B cell (primary cell): Measurements from ENCODE around the gene NAPB. TPM values are rescaled to one million over a fixed set of nuclear protein-coding genes. Genes with fewer than 3 reads are reported as not detected.

Source experiments
- ATAC-seq: fragments of 200-7000 bp; cut with Tn5 transposase; one replicate; pipeline ENCODE4 v1.10.0; 2021; ENCODE audit warnings: low read depth, mild to moderate bottlenecking, moderate number of reproducible peaks, moderate library complexity
- CTCF ChIA-PET: fragments of 350-600 bp; sonication (Branson Sonifier 250); formaldehyde crosslinking; loops from one replicate; lab custom pipeline; 2021; ENCODE audit warnings: antibody characterized with exemption, inconsistent platforms; lab: Charles Lee
- POLR2A ChIA-PET: fragments of 350-600 bp; sonication (Branson Sonifier 250); formaldehyde crosslinking; loops from one replicate; lab custom pipeline; 2021; ENCODE audit warnings: antibody characterized with exemption; lab: Charles Lee
- DNase-seq: peaks from one replicate; pipeline ENCODE4 v3.0.0; 2013
- H2AFZ ChIP-seq: 2 replicates; pipeline ENCODE4 v1.6.1; 2012; ENCODE audit warnings: mild to moderate bottlenecking, low read depth, low read length; ENCODE audit not compliant: insufficient read depth, poor library complexity, severe bottlenecking
- H3K27ac ChIP-seq, 2 donors: 1 replicate in 1 of 2; 2 replicates in 1 of 2; pipeline ENCODE4 v1.5.1; 2012 to 2013; ENCODE audit warnings: low read length in 2 of 2, mild to moderate bottlenecking in 2 of 2, moderate library complexity in 1 of 2
- H3K27me3 ChIP-seq, 4 experiments: fragments of 200-600 bp in 1 of 4; sonication (generic) in 1 of 4; replicated peaks in 1 of 4; 1 replicate in 2 of 4; 2 replicates in 2 of 4; pipeline versions ENCODE4 v1.6.1 to v1.7.0; 2013 to 2016; ENCODE audit warnings: low read length in 3 of 4, mild to moderate bottlenecking in 2 of 4, mixed read lengths in 1 of 4, moderate library complexity in 1 of 4; ENCODE audit not compliant: insufficient read depth in 4 of 4, control insufficient read depth in 3 of 4; ENCODE audit errors: control extremely low read depth in 1 of 4
- H3K36me3 ChIP-seq, 2 experiments: replicated peaks in 1 of 2; 1 replicate in 1 of 2; 2 replicates in 1 of 2; pipeline versions ENCODE4 v1.6.1 to v1.7.1; 2013; ENCODE audit warnings: low read length in 1 of 2; ENCODE audit not compliant: insufficient read depth in 2 of 2, control insufficient read depth in 1 of 2; ENCODE audit errors: control extremely low read depth in 1 of 2, extremely low read depth in 1 of 2
- H3K4me1 ChIP-seq, 2 donors: fragments of 200-600 bp in 1 of 2; sonication (generic) in 1 of 2; 1 replicate in 1 of 2; 2 replicates in 1 of 2; pipeline versions ENCODE4 v1.5.1 to v1.6.1; 2013 to 2017; ENCODE audit warnings: low read length in 2 of 2; ENCODE audit not compliant: control insufficient read depth in 2 of 2, insufficient read depth in 2 of 2
- H3K4me2 ChIP-seq: replicated peaks from 2 replicates; pipeline ENCODE3; 2012; ENCODE audit warnings: mild to moderate bottlenecking, low read depth, low read length; ENCODE audit not compliant: poor library complexity, severe bottlenecking
- H3K4me3 ChIP-seq, 5 experiments: fragments of 200-600 bp in 1 of 5; sonication (generic) in 1 of 5; 1 replicate in 3 of 5; 2 replicates in 2 of 5; pipeline versions ENCODE4 v1.5.1 to v1.7.0; 2011 to 2016; ENCODE audit warnings: low read length in 4 of 5, mild to moderate bottlenecking in 4 of 5, low read depth in 2 of 5, control low read depth in 1 of 5, moderate library complexity in 1 of 5; ENCODE audit not compliant: insufficient read depth in 1 of 5; ENCODE audit errors: control extremely low read depth in 1 of 5, extremely low read depth in 1 of 5
- H3K79me2 ChIP-seq: fragments of 200-600 bp; sonication (generic); one replicate; pipeline ENCODE4 v1.6.0; 2016; ENCODE audit warnings: low read length; ENCODE audit not compliant: control insufficient read depth, insufficient read depth
- H3K9ac ChIP-seq: fragments of 200-600 bp; sonication (generic); 2 replicates; pipeline ENCODE4 v1.6.1; 2017; ENCODE audit warnings: mild to moderate bottlenecking, low read length, moderate library complexity
- H3K9me3 ChIP-seq, 3 donors: one replicate each; pipeline versions ENCODE4 v1.6.1 to v1.7.1; 2013; ENCODE audit warnings: low read length in 2 of 3; ENCODE audit not compliant: control insufficient read depth in 2 of 3, insufficient read depth in 1 of 3; ENCODE audit errors: control extremely low read depth in 1 of 3
- H4K20me1 ChIP-seq: 2 replicates; pipeline ENCODE4 v1.6.0; 2012; ENCODE audit warnings: mild to moderate bottlenecking, low read length; ENCODE audit not compliant: insufficient read depth, control insufficient read depth, poor library complexity, severe bottlenecking
- H3K27ac Mint-ChIP-seq: one replicate; pipeline ENCODE4 v1.8.0; 2021; ENCODE audit warnings: mixed read lengths
- H3K27me3 Mint-ChIP-seq: one replicate; pipeline ENCODE4 v1.8.0; 2021; ENCODE audit warnings: mixed read lengths
- H3K4me1 Mint-ChIP-seq: one replicate; pipeline ENCODE4 v1.8.0; 2021; ENCODE audit warnings: mixed read lengths
- H3K4me3 Mint-ChIP-seq: one replicate; pipeline ENCODE4 v1.8.0; 2021; ENCODE audit warnings: mixed read lengths
- H3K9me3 Mint-ChIP-seq: one replicate; pipeline ENCODE4 v1.8.0; 2022; ENCODE audit warnings: mixed read lengths; ENCODE audit not compliant: insufficient read depth
- EZH2 ChIP-seq: IDR thresholded peaks from 2 replicates; pipeline ENCODE4 v1.6.1; 2012; ENCODE audit warnings: borderline replicate concordance, low read depth, mild to moderate bottlenecking, moderate library complexity, low read length; ENCODE audit not compliant: insufficient read depth, poor library complexity, severe bottlenecking
- WGBS: methylation state at CpG from one replicate; pipeline ENCODE4 v1.1.5; 2013; ENCODE audit warnings: missing lambda C conversion rate; ENCODE audit not compliant: insufficient coverage; 5-methylcytosine and 5-hydroxymethylcytosine counted together
- intact Hi-C: fragments of 100-400 bp; cut with micrococcal nuclease; formaldehyde crosslinking; loops from one replicate; pipeline ENCODE4 v1.10.0; 2022
- polyA plus RNA-seq: library from polyadenylated mRNA; depleted of rRNA; stranded (reverse); fragments of >200 nt; gene quantifications from 2 replicates; pipeline ENCODE4 v1.2.3, GENCODE V29; 2012
- total RNA-seq, 2 donors: library from RNA; stranded (reverse); fragments of 120-200 nt in 1 of 2; gene quantifications; 1 replicate in 1 of 2; 2 replicates in 1 of 2; pipeline versions ENCODE4 v1.2.3 to v1.2.4, GENCODE V29; 2013 to 2022
- TF ChIP-seq, protein P1 (sequence below): fragments of 200-600 bp; IDR thresholded peaks from one replicate; pipeline ENCODE4 v1.8.0; 2022; ENCODE audit warnings: antibody characterized with exemption, mild to moderate bottlenecking

Gene NAPB
- total and polyA plus RNA-seq, 2 donors (not counting 1 experiment from before 2014, with no cell fraction given): 4.1 to 13.0 TPM

DNA sequence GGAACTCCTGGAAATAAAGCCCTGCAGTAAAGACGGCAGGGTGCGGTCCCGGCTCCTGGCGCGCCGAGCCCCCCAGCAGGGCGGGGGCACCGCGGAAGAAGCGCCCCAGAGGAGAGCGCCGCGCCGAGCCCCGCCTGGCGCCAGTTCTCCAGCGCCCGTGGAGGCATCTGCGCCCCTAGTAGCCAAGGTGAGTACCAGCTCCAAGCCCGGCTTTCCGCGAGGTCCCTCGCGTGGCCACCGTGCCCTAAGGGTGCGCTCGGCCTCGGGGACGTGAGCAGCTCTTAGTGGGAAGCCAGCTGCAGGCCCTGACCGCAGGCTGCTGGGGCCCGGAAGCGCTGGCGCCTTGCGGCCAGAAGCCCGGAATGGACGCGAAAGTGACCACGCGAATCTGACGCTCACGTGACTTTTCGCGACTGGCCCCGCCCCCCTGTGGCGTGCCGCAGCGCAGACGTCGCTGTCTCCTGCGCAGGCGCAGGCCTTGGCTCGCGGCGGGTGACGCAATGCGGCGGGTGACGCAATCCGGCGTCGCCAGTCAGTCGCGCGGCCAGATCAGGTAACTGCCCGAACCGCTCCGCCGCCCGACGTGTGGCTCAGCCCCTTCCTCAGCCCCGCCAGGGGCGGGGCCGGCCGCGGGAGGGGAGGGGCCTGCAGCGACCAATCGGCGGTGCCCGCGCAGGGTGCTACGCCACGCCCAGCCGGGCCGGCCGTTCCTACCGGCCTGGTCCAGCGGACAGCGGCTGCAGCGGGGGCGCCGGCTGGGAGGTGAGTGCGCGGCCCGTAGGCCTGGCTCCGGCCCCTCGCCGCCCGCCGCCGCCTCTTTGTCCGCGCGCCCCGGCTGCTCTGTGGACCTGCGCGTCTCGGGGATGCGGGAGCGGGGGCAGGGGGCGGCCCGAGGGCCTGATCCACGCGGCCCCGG is 59.6 kb downstream of the NAPB start, which contains the start of gene GZF1:
GZF1 (plus strand) TSS at position 707 of the 916 bp plus-strand sequence. CDS start 2,202 bp downstream, outside the sequence.
- Histone ChIP-seq H3K79me2 (peaks cover 43% of the 10 kb centered on the region), H3K4me3 (peak within 1 kb of the TSS; percentile 74 to 97 (median 82)), H2AFZ (peak within 1 kb of the TSS; percentile 83), H3K27ac (peak within 1 kb of the TSS; percentile 96 to 99), H3K4me1 (peaks cover 39 to 54% of the 10 kb centered on the region in 2 donors), H3K27me3 (no peaks in the 10 kb centered on the region), H3K9me3 (no peaks in the 10 kb centered on the region), H3K4me2 (peak within 1 kb of the TSS; percentile 87), H3K36me3 (peaks cover 0 to 14% of the 10 kb centered on the region in 2 experiments), H4K20me1 (peaks cover 7% of the 10 kb centered on the region), H3K9ac (peak within 1 kb of the TSS; percentile 83)
- H3K9me3 Mint-ChIP-seq: no peaks in the 10 kb centered on the region
- H3K27me3 Mint-ChIP-seq: no peaks in the 10 kb centered on the region
- DNase-seq: peak; percentile 99
- CTCF ChIA-PET: interaction anchor here (1.1 to 2.5 kb wide), 2 partner anchors 9 to 12 kb away, joined by 4 to 12 read pairs; partner anchors contain the start of gene NXT1
- WGBS: under 1% methylated on average over 113 of the region's 114 CpGs
- H3K4me3 Mint-ChIP-seq: peak within 1 kb of the TSS; percentile 97
- no peak for TF ChIP-seq EZH2
- TF ChIP-seq, protein P1, sequence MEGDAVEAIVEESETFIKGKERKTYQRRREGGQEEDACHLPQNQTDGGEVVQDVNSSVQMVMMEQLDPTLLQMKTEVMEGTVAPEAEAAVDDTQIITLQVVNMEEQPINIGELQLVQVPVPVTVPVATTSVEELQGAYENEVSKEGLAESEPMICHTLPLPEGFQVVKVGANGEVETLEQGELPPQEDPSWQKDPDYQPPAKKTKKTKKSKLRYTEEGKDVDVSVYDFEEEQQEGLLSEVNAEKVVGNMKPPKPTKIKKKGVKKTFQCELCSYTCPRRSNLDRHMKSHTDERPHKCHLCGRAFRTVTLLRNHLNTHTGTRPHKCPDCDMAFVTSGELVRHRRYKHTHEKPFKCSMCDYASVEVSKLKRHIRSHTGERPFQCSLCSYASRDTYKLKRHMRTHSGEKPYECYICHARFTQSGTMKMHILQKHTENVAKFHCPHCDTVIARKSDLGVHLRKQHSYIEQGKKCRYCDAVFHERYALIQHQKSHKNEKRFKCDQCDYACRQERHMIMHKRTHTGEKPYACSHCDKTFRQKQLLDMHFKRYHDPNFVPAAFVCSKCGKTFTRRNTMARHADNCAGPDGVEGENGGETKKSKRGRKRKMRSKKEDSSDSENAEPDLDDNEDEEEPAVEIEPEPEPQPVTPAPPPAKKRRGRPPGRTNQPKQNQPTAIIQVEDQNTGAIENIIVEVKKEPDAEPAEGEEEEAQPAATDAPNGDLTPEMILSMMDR: peak; percentile 26
- intact Hi-C loops: loop anchor here (2.0 to 5.0 kb wide), 2 partner anchors 13 to 1696 kb away; partner anchors contain the start of gene ACSS1
- POLR2A ChIA-PET: interaction anchor here (3.0 kb wide), 1 partner anchor 11 kb away, joined by 30 read pairs; the partner anchor contains the start of gene NXT1
- peaks cover 63% of the 10 kb centered on the region for H3K4me1 Mint-ChIP-seq
- ATAC-seq: peak; percentile 78
- peak within 1 kb of the TSS; percentile 99 for H3K27ac Mint-ChIP-seq
